ENCODE results near the gene ADIRF.

Gene ADIRF

DNA sequence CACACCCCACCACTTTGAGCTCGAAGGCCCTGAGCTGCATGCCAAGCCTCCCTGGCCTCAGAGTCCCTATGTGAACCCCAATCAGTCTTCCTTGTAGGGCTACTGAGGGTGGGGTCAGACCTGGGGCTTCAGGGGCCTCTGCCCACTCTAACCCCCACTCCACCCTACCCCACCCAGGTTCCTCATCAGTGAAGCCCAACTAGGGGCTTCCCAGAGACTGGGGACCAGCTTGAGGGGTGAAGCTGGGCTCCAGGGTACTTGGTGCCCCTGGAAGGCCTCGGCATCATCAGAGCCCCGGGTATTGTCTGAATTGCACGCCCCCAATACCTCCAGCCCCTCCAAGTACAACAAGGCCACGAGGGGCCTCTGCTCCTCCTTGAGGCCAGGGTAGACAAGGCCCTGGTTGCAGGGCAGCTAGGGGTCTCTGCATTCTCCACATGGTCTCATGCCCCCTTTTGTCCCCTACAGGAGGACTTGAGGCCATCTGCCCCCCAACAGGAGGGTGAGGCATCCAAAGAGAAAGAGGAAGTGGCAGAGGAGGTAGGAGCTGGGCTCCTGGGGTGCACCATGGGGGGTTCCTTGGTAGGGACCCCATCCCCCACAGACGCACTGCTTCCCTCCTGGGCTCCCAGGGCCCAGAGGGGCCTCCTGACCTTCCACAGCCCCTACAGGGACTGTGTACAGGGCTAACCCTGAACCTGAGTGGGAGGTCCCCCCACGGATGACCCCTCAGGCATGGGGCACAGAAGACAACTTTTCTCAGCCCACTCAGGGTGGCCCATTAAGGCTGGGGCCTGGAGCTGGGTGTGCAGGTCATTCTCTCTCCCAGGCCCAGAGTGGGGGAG, 5.9 kb upstream of the ADIRF start:
- TF ChIP-seq, protein P1, sequence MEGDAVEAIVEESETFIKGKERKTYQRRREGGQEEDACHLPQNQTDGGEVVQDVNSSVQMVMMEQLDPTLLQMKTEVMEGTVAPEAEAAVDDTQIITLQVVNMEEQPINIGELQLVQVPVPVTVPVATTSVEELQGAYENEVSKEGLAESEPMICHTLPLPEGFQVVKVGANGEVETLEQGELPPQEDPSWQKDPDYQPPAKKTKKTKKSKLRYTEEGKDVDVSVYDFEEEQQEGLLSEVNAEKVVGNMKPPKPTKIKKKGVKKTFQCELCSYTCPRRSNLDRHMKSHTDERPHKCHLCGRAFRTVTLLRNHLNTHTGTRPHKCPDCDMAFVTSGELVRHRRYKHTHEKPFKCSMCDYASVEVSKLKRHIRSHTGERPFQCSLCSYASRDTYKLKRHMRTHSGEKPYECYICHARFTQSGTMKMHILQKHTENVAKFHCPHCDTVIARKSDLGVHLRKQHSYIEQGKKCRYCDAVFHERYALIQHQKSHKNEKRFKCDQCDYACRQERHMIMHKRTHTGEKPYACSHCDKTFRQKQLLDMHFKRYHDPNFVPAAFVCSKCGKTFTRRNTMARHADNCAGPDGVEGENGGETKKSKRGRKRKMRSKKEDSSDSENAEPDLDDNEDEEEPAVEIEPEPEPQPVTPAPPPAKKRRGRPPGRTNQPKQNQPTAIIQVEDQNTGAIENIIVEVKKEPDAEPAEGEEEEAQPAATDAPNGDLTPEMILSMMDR (IDR thresholded peaks at IDR 0.05; ENCODE audit: low read depth, low read length, missing control alignments), result no peak
- H3K4me3 ChIP-seq (ENCODE audit: low read depth, low read length), result no peak overlapping the region
- no peak for DNase-seq (ENCODE audit: low read depth)

DNA sequence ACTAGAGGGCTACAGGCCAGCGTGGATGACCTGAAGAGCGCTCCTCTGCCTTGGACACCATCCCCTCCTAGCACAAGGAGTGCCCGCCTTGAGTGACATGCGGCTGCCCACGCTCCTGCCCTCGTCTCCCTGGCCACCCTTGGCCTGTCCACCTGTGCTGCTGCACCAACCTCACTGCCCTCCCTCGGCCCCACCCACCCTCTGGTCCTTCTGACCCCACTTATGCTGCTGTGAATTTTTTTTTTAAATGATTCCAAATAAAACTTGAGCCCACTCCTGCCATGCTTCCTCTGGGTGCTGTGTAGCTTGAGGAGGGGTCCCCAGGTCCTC, 5.3 kb upstream of the ADIRF start:
- H3K4me3 ChIP-seq (ENCODE audit: low read depth, low read length), result no peak overlapping the region
- no peak for DNase-seq (ENCODE audit: low read depth)
- TF ChIP-seq, protein P1 (IDR thresholded peaks at IDR 0.05; ENCODE audit: low read depth, low read length, missing control alignments), result no peak

DNA sequence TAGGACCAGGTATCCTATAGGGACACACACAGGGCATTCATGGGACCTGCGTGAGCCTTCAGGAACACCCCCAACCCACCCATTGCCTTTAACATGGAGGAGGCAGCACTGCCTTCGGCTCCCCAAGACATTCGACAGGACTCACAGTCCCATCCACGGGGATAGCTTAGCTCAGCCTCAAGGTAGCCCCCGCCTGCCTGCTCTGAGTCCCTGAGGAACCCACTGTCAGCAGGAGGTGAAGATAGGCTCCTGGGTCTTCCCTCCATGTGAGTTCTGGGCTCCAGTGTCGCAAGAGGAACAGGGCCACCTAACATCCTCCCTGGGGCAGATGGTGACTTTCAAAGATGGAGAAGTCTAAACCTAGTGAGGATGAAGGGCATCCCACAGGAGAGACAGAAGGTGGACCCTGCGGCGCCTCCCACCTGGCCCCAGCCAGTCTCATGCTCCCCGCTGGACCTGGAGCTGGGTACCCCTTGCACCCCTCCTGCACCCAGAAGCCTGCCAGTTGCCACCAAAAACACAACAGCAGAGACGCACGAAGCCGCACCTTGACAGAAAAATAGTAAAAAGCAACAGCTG, 4.9 kb upstream of the ADIRF start:
- TF ChIP-seq, protein P1 (IDR thresholded peaks at IDR 0.05; ENCODE audit: low read depth, low read length, missing control alignments), result no peak
- H3K4me3 ChIP-seq (ENCODE audit: low read depth, low read length), result no peak overlapping the region
- no peak for DNase-seq (ENCODE audit: low read depth)

DNA sequence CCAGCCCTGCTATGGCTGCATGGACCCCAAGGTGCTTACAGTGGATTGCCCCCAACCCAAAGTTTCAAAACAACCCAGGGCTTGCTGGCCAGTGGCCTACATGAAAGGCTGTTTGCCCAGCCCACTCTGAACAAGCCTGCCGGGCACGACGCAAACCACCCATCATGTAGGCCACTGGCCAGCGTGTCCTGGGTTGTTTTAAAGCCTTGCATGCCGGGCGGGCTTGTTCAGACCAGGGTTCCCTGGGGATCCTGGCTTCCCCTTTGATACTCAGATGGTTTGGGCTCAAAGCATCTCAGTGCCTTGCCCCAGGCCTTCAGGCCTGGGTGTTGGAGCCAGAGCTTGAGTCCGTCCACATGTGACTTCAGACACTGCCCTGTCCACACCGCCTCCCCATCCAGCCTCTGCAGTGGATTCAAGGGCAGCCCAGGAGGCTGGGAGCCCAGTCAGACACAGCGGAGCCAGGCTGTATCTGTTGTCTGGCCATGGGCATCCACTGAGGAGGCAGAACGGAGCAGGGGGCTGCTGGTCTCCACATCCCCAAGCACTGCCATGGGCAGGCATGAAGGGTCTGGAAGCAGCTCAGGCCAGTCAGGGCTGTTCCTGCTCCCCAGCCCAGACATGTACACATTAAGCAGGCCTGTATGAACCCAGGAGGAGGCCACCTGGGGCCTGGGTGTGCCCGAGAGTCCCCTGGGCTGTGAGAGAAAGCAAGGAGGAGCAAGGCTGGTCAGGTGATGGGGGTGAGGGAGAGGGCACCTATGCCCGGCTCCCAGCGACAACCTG, 4.0 kb upstream of the ADIRF start:
- no peak overlapping the region for H3K4me3 ChIP-seq (ENCODE audit: low read depth, low read length)
- DNase-seq (ENCODE audit: low read depth), result no peak
- TF ChIP-seq, protein P1 (IDR thresholded peaks at IDR 0.05; ENCODE audit: low read depth, low read length, missing control alignments), result no peak

DNA sequence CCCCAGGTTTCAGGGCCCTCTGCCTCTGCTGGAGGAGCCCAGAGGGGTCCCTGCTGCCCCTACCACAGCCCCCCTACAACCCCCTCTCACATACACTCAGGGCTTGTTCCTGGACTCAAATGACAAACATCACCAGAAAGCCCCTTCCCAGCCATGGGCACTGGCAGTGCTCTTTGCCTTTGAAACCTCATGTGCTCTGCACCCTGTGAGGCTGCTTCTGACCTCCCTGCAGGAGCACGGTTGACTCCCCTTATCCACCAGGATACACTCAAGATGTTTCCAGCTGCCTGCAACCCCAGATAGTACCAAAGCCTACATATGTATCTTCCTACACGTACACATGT, 3.5 kb upstream of the ADIRF start:
- H3K4me3 ChIP-seq (ENCODE audit: low read depth, low read length), result no peak overlapping the region
- TF ChIP-seq, protein P1 (IDR thresholded peaks at IDR 0.05; ENCODE audit: low read depth, low read length, missing control alignments), result no peak
- no peak for DNase-seq (ENCODE audit: low read depth)

DNA sequence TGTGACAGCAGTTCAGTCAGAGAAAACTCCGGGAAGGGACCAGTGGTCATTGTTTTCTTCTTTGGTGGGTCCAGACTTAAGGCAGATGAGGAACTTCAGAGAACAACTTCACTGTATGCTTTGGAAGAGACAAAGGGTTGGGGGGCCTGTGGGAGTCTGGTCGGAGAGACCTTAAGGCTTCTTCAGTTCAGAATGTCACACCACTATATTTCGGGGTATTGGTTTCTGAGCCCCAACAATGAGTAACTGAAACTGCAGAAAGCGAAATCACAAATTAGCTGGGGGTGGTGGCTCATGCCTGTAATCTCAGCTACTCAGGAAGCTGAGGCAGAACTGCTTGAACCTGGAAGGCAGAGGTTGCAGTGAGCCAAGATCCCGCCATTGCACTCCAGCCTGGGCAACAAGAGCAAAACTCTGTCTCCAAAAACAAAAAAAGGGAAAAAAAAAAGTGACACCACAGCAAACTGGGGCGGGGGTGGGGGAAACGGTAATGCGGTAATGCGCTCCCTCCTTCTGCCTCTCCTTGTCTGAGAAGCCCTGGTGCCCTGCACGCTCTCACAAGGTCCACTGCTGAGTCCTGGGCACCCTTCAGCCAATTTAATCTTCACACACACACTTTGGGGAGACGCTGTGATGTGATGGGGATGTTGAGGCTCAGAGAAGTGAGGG, 2.2 kb upstream of the ADIRF start:
- TF ChIP-seq, protein P1 (IDR thresholded peaks at IDR 0.05; ENCODE audit: low read depth, low read length, missing control alignments), result no peak
- H3K4me3 ChIP-seq (ENCODE audit: low read depth, low read length), result peak overlapping the region; percentile 31
- peak; percentile 59 for DNase-seq (ENCODE audit: low read depth)
